Naive thymus-derived CD4-positive, alpha-beta T cell (primary cell): Measurements from ENCODE around the gene LMNB1. TPM values are rescaled to one million over a fixed set of nuclear protein-coding genes. Genes with fewer than 3 reads are reported as not detected.
"Not testable (repeated sequence)": the region's sequence is repeated elsewhere in the genome, so short reads cannot be mapped to it uniquely, and the experiment has no call there.

ENCODE experiments used
- ATAC-seq: fragments of 150-1000 bp; cut with Tn5 transposase; 2 replicates; pipeline ENCODE4 v1.10.0; 2021; ENCODE audit warnings: mild to moderate bottlenecking, moderate library complexity
- CTCF ChIA-PET: fragments of 350-600 bp; sonication (Branson Sonifier 250); formaldehyde crosslinking; loops from one replicate; lab custom pipeline; 2021; ENCODE audit warnings: antibody characterized with exemption; lab: Charles Lee
- POLR2A ChIA-PET: fragments of 350-600 bp; sonication (Branson Sonifier 250); formaldehyde crosslinking; loops from one replicate; lab custom pipeline; 2021; ENCODE audit warnings: antibody characterized with exemption, inconsistent platforms; lab: Charles Lee
- DNase-seq, 9 donors: peaks; one replicate each; pipeline versions ENCODE4 v3.0.0 to v3.0.0-alpha.2; 2020 to 2022; ENCODE audit warnings: mixed read lengths in 1 of 9
- H3K27ac ChIP-seq: one replicate; pipeline ENCODE4 v1.7.0; 2013; ENCODE audit warnings: mild to moderate bottlenecking, low read depth, low read length, moderate library complexity
- H3K27me3 ChIP-seq, 2 donors: one replicate each; pipeline ENCODE4 v1.7.0; 2013; ENCODE audit warnings: low read length in 2 of 2, mild to moderate bottlenecking in 2 of 2, moderate library complexity in 2 of 2; ENCODE audit not compliant: control insufficient read depth in 2 of 2, insufficient read depth in 2 of 2
- H3K36me3 ChIP-seq, 3 experiments: 1 replicate in 2 of 3; 2 replicates in 1 of 3; pipeline ENCODE4 v1.7.0; 2013; ENCODE audit warnings: low read length in 3 of 3, mild to moderate bottlenecking in 3 of 3, moderate library complexity in 1 of 3; ENCODE audit not compliant: insufficient read depth in 3 of 3, control insufficient read depth in 2 of 3
- H3K4me1 ChIP-seq, 2 donors: one replicate each; pipeline ENCODE4 v1.7.0; 2013; ENCODE audit warnings: low read length in 2 of 2, mild to moderate bottlenecking in 2 of 2, moderate library complexity in 1 of 2; ENCODE audit not compliant: control insufficient read depth in 2 of 2, insufficient read depth in 2 of 2
- H3K4me3 ChIP-seq: 2 replicates; pipeline ENCODE4 v1.7.0; 2013; ENCODE audit warnings: mild to moderate bottlenecking, low read length
- H3K9me3 ChIP-seq, 3 experiments: 1 replicate in 2 of 3; 2 replicates in 1 of 3; pipeline ENCODE4 v1.7.0; 2013; ENCODE audit warnings: low read length in 3 of 3; ENCODE audit not compliant: control insufficient read depth in 2 of 3
- H3K27ac Mint-ChIP-seq, 9 donors: one replicate each; pipeline ENCODE4 v1.8.0; 2020 to 2022; ENCODE audit warnings: mixed read lengths in 9 of 9, mild to moderate bottlenecking in 8 of 9, moderate library complexity in 5 of 9, inconsistent platforms in 2 of 9
- H3K27me3 Mint-ChIP-seq, 5 donors: one replicate each; pipeline ENCODE4 v1.8.0; 2021 to 2022; ENCODE audit warnings: mixed read lengths in 5 of 5, mild to moderate bottlenecking in 1 of 5
- H3K36me3 Mint-ChIP-seq, 5 donors: one replicate each; pipeline ENCODE4 v1.8.0; 2020 to 2022; ENCODE audit warnings: mixed read lengths in 5 of 5, mild to moderate bottlenecking in 3 of 5, inconsistent platforms in 1 of 5
- H3K4me1 Mint-ChIP-seq, 7 donors: one replicate each; pipeline ENCODE4 v1.8.0; 2020 to 2022; ENCODE audit warnings: mixed read lengths in 7 of 7, mild to moderate bottlenecking in 3 of 7, inconsistent platforms in 1 of 7
- H3K4me3 Mint-ChIP-seq, 10 donors: one replicate each; pipeline ENCODE4 v1.8.0; 2020 to 2022; ENCODE audit warnings: mild to moderate bottlenecking in 10 of 10, mixed read lengths in 10 of 10, moderate library complexity in 6 of 10, inconsistent platforms in 2 of 10
- H3K9me3 Mint-ChIP-seq, 11 donors: one replicate each; pipeline ENCODE4 v1.8.0; 2020 to 2022; ENCODE audit warnings: mixed read lengths in 11 of 11, mild to moderate bottlenecking in 4 of 11, inconsistent platforms in 1 of 11, moderate library complexity in 1 of 11
- intact Hi-C, 2 donors: fragments of 100-400 bp; cut with micrococcal nuclease; formaldehyde crosslinking; loops; one replicate each; pipeline ENCODE4 v1.15.1; 2023
- polyA plus RNA-seq, 2 donors: library from polyadenylated mRNA; unstranded; fragments of 300-500 nt; fragmentation: Illumina TruSeq; gene quantifications; one replicate each; pipeline ENCODE4 v1.2.3, GENCODE V29; 2021
- total RNA-seq, 6 experiments: library from RNA in 5 of 6; stranded (reverse) in 5 of 6; gene quantifications; 1 replicate in 5 of 6; 2 replicates in 1 of 6; pipeline ENCODE4 v1.2.3 and lab custom pipeline; 2021 to 2026

LMNB1 gene
- total and polyA plus RNA-seq, 7 experiments from 2014 or later: 10.5 to 218 (median 26.7) TPM

DNA sequence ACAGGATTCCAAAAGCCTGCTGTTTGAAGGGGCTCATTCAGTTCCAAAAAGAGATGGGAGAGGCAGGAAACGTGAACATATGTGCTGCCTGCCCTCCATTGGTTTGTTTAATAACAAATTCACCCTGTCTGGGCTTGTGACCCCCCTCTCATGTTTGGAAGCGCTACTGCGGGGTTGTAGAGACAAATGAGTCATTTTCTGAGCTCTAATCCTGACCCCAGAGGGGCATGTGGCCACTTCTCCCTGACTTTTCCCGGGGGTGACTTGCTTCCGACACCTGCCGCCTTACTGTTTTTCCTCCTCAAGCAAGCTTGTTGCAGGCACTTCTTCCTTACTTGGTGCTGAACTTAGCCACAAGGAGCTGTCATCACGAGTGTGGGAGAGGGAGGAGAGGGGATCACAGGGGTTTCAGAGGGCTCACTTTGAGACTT is 75.9 kb downstream of the LMNB1 start:
- Mint-ChIP-seq H3K4me3 (peak overlapping the region; percentile 71 to 91 (median 84)), H3K27ac (peak overlapping the region; percentile 95 to 99 (median 99)), H3K4me1 (peaks cover 23 to 71% (median 59%) of the 10 kb centered on the region in 7 donors), H3K36me3 (peaks cover 4 to 32% (median 6%) of the 10 kb centered on the region in 5 donors), H3K27me3 (no peaks in the 10 kb centered on the region), H3K9me3 (peaks cover 0 to 16% (median 2%) of the 10 kb centered on the region in 11 donors)
- Histone ChIP-seq H3K27me3 (no peaks in the 10 kb centered on the region), H3K9me3 (no peaks in the 10 kb centered on the region), H3K4me1 (peaks cover 12 to 33% of the 10 kb centered on the region in 2 donors), H3K4me3 (peak overlapping the region; percentile 55), H3K36me3 (no peaks in the 10 kb centered on the region), H3K27ac (peak overlapping the region; percentile 67)
- intact Hi-C loops: loop anchor here (1.0 to 10.0 kb wide), 16 partner anchors 8 to 1229 kb away; partner anchors contain the start of genes C5orf63 (in 2 of the 2), MARCHF3 (in 2 of the 2), PHAX (in 1 of the 2) and PRRC1 (in 1 of the 2)
- ATAC-seq (no peak), DNase-seq (no peak)
- ChIA-PET CTCF (interaction anchor here (2.0 kb wide), 1 partner anchor 15 kb away, joined by 6 read pairs; no protein-coding TSS in a partner anchor), POLR2A (interaction anchor here (0.8 to 3.8 kb wide), 18 partner anchors 8 to 403 kb away, joined by 3 to 31 read pairs (median 4); partner anchors contain the start of genes LMNB1 and MARCHF3)

DNA sequence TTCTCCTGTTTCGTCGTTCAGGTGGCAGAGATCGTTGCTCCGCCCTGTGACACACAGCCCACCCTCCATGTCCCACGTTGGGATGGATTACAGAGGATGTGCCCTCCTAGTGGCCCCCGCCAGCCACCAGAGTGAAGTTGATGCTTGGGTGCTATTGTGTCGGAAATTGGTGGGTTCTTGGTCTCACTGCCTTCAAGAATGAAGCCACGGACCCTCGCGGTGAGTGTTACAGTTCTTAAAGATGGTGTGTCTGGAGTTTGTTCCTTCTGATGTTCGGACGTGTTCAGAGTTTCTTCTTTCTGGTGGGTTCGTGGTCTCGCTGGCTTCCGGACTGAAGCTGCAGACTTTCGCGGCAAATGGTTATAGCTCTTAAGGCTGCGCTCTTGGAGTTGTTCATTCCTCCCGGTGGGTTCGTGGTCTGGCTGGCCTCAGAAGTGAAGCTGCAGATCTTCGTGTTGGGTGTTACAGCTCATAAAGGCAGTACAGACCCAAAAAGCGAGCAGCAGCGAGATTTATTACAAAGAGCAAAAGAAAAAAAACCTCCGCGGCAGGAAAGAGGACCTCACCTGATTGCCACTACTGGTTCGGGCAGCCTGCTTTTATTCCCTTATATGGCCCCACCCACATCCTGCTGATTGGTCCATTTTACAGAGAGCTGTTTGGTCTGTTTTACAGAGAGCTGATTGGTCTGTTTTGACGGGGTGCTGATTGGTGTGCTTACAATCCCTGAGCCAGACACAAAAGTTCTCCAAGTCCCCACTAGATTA is 76.8 kb downstream of the LMNB1 start:
- Histone ChIP-seq H3K4me1 (peaks cover 12 to 33% of the 10 kb centered on the region in 2 donors), H3K27ac (peak overlapping the region; percentile 67), H3K4me3 (peak overlapping the region; percentile 55)
- not testable (repeated sequence) for H3K36me3 ChIP-seq, H3K27me3 Mint-ChIP-seq, H3K9me3 ChIP-seq, H3K27me3 ChIP-seq
- Mint-ChIP-seq H3K4me3 (peak overlapping the region; percentile 71 to 91 (median 84)), H3K9me3 (peaks cover 0 to 16% (median 2%) of the 10 kb centered on the region in 11 donors), H3K36me3 (peaks cover 4 to 32% (median 6%) of the 10 kb centered on the region in 5 donors), H3K27ac (peak overlapping the region; percentile 95 to 99 (median 99)), H3K4me1 (peaks cover 23 to 64% (median 55%) of the 10 kb centered on the region in 7 donors)
- ChIA-PET CTCF (interaction anchor here (2.0 kb wide), 1 partner anchor 16 kb away, joined by 6 read pairs; no protein-coding TSS in a partner anchor), POLR2A (interaction anchor here (0.6 to 3.8 kb wide), 23 partner anchors 8 to 404 kb away, joined by 3 to 31 read pairs (median 4); partner anchors contain the start of genes LMNB1 and MARCHF3)
- ATAC-seq: peak; percentile 57
- peak in 5 of 9 donors; percentile 19 to 46 (median 31) for DNase-seq
- intact Hi-C loops: loop anchor here (1.0 to 10.0 kb wide), 13 partner anchors 8 to 1229 kb away; partner anchors contain the start of genes C5orf63 (in 2 of the 2), MARCHF3 (in 1 of the 2), PHAX (in 1 of the 2) and PRRC1 (in 1 of the 2)

DNA sequence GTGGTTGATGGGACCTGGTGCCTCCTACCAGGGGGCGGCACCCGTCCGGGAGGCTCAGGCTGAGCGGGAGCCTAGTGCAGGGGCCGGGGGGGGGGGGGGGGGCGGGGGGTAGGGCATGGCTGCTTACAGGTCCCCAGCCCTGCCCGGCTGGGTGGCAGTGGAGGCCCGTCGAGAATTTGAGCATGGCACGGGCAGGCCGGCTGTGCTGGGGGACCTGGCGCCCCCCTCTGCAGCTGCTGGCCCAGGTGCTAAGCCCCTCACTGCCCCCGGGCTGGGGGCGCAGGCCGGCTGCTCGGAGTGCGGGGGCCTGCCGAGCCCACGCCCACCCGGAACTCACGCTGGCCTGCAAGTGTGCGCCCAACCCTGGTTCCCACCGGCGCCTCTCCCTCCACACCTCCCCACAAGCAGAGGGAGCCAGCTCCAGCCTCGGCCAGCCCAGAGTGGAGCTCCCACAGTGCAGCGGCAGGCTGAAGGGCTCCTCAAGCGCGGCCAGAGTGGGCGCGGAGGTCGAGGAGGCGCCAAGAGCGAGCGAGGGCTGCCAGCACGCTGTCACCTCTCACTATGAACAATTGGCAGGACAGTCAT is 77.7 kb downstream of the LMNB1 start:
- POLR2A ChIA-PET: interaction anchor here (0.6 to 3.8 kb wide), 7 partner anchors 9 to 175 kb away, joined by 3 to 31 read pairs (median 5); partner anchors contain the start of gene LMNB1
- H3K4me1 Mint-ChIP-seq: peaks cover 22 to 58% (median 49%) of the 10 kb centered on the region in 7 donors
- Histone ChIP-seq H3K4me1 (peaks cover 12 to 33% of the 10 kb centered on the region in 2 donors), H3K4me3 (no peak overlapping the region), H3K27ac (no peak overlapping the region), H3K36me3 (no peaks in the 10 kb centered on the region), H3K9me3 (no peaks in the 10 kb centered on the region), H3K27me3 (no peaks in the 10 kb centered on the region)
- intact Hi-C loops: loop anchor here (5.0 to 10.0 kb wide), 6 partner anchors 42 to 1228 kb away; partner anchors contain the start of genes PRRC1 (in 1 of the 2) and SLC12A2 (in 1 of the 2)
- peaks cover 4 to 32% (median 6%) of the 10 kb centered on the region in 5 donors for H3K36me3 Mint-ChIP-seq
- no peaks in the 10 kb centered on the region for H3K27me3 Mint-ChIP-seq
- peak overlapping the region in 8 of 9 donors; percentile 62 to 91 (median 78) for H3K27ac Mint-ChIP-seq
- DNase-seq (no peak), ATAC-seq (no peak)
- CTCF ChIA-PET: no interaction called here
- H3K9me3 Mint-ChIP-seq: peaks cover 0 to 16% (median 2%) of the 10 kb centered on the region in 11 donors
- H3K4me3 Mint-ChIP-seq: peak overlapping the region in 6 of 10 donors; percentile 37 to 91 (median 48)

DNA sequence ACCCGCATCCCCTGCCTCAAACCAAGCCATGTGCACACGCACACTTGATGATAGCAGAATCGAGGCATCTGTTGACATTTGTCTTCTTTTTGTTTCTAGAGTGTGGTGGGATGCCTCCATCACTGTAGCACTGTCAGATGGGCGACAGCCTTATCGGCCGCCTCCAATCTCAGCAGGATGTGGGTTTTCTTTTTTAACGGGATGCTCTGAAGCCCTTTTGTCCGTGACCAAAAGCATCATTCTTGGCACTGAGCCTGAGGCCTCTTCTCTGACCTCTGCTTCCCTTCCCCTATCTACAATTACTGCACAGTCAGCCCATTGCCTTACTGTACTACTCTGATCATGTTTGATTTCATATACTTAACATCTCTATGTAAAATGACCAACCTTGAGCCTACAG is 78.3 kb downstream of the LMNB1 start:
- POLR2A ChIA-PET: interaction anchor here (0.6 to 0.9 kb wide), 4 partner anchors 9 to 27 kb away, joined by 3 to 4 read pairs (median 4); no protein-coding TSS in a partner anchor
- H3K9me3 Mint-ChIP-seq: peaks cover 0 to 16% (median 2%) of the 10 kb centered on the region in 11 donors
- H3K4me1 Mint-ChIP-seq: peaks cover 24 to 58% (median 49%) of the 10 kb centered on the region in 7 donors
- peaks cover 4 to 32% (median 6%) of the 10 kb centered on the region in 5 donors for H3K36me3 Mint-ChIP-seq
- H3K4me3 Mint-ChIP-seq: peak overlapping the region in 9 of 10 donors; percentile 35 to 72 (median 46)
- peaks cover 12 to 33% of the 10 kb centered on the region in 2 donors for H3K4me1 ChIP-seq
- intact Hi-C loops: loop anchor here in 1 of 2 donors (10.0 kb wide), 1 partner anchor 370 kb away; no protein-coding TSS in a partner anchor
- H3K4me3 ChIP-seq: no peak overlapping the region
- H3K27ac ChIP-seq: no peak overlapping the region
- CTCF ChIA-PET: interaction anchor here (0.6 kb wide), 1 partner anchor 593 kb away, joined by 5 read pairs; no protein-coding TSS in a partner anchor
- DNase-seq (peak in 4 of 9 donors; percentile 14 to 20 (median 16)), ATAC-seq (no peak)
- H3K36me3 ChIP-seq: no peaks in the 10 kb centered on the region
- no peaks in the 10 kb centered on the region for H3K9me3 ChIP-seq
- no peaks in the 10 kb centered on the region for H3K27me3 ChIP-seq
- no peaks in the 10 kb centered on the region for H3K27me3 Mint-ChIP-seq
- H3K27ac Mint-ChIP-seq: peak overlapping the region; percentile 62 to 91 (median 80)

DNA sequence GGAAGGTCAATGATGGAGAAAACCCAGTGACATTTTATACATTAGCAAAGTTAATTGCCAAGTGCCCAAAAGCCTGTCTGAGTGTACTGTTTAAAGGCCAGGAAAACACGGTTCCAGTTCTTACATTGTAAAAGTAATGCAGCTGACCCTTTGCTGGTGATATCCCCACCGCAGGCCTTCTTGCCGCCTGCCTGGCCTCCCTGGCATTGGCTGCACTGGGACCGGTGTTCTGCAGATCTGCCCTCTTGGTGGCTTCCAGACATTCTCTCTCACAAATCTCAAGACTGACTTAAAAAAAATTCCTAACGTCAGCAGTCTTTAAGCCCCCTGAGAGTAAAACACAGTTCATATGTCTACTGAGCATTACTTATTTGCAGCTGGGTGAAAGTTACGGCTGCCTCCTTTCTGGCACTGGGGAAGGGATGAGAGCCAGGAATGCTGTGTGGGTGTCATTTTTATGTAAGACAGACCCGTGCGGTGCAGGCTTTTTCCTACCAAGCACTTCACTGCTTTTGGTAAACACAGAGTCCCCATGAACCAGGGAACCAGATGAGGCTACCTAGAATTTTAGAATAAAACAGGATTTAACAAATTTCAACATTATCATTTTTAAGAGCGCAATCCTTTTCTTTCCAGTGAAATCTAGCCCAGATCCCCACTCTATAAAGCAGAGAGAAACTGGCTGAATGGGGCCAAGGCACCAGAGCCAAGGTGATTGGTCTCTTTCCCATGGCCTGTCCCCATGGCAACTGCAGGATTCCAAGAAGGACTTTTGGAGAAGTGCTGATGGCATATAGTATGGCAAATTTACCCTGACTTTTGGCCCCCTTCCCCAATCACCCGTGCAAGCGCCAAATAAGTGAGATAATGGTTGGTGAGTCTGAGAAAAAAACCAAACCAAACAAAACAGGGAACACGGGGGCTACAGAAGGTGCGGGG is 80.8 kb downstream of the LMNB1 start:
- Mint-ChIP-seq H3K27ac (peak overlapping the region in 1 of 9 donors; percentile 78), H3K4me1 (peaks cover 17 to 40% (median 27%) of the 10 kb centered on the region in 7 donors), H3K4me3 (no peak overlapping the region), H3K36me3 (peaks cover 4 to 24% (median 6%) of the 10 kb centered on the region in 5 donors), H3K27me3 (no peaks in the 10 kb centered on the region), H3K9me3 (peaks cover 0 to 16% (median 2%) of the 10 kb centered on the region in 11 donors)
- ChIA-PET CTCF (no interaction called here), POLR2A (interaction anchor here (0.5 to 1.8 kb wide), 3 partner anchors 9 to 171 kb away, joined by 3 to 5 read pairs (median 3); no protein-coding TSS in a partner anchor)
- no peaks in the 10 kb centered on the region for H3K9me3 ChIP-seq
- intact Hi-C loops: loop anchor here in 1 of 2 donors (10.0 kb wide), 1 partner anchor 367 kb away; no protein-coding TSS in a partner anchor
- H3K27me3 ChIP-seq: no peaks in the 10 kb centered on the region
- H3K27ac ChIP-seq: no peak overlapping the region
- no peaks in the 10 kb centered on the region for H3K36me3 ChIP-seq
- peaks cover 3 to 13% of the 10 kb centered on the region in 2 donors for H3K4me1 ChIP-seq
- ATAC-seq: no peak
- H3K4me3 ChIP-seq: no peak overlapping the region
- no peak for DNase-seq
